WTC11 (cell line): ENCODE measurements around the gene SRR.

Experiments
- ATF2 ChIP-seq: sonication (generic); formaldehyde crosslinking; IDR thresholded peaks from 2 replicates; pipeline ENCODE4 v1.8.1; 2022; ENCODE audit warnings: low read depth, missing genetic modification reagents, borderline replicate concordance
- CTCF ChIP-seq: fragments of 200-600 bp; IDR thresholded peaks from 2 replicates; pipeline ENCODE4 v1.8.0; 2022; ENCODE audit warnings: antibody characterized with exemption
- GTF2I ChIP-seq: fragments of 250-450 bp; sonication (Bioruptor Pico); conservative IDR thresholded peaks from 2 replicates; pipeline ENCODE4 v1.4.0; 2021; ENCODE audit warnings: mild to moderate bottlenecking
- HMGXB4 ChIP-seq: sonication (generic); formaldehyde crosslinking; IDR thresholded peaks from 2 replicates; pipeline ENCODE4 v1.8.1; 2023; ENCODE audit warnings: mild to moderate bottlenecking, moderate library complexity, missing genetic modification reagents
- MXD4 ChIP-seq: fragments of 250-450 bp; sonication (Bioruptor Pico); IDR thresholded peaks from 2 replicates; pipeline ENCODE4 v1.8.0; 2021; ENCODE audit warnings: mild to moderate bottlenecking, moderate library complexity, borderline replicate concordance
- NR3C1 ChIP-seq: sonication (generic); formaldehyde crosslinking; conservative IDR thresholded peaks from 2 replicates; pipeline ENCODE4 v1.8.1; 2023; ENCODE audit warnings: low read depth, mild to moderate bottlenecking, missing genetic modification reagents
- SP1 ChIP-seq: sonication (generic); formaldehyde crosslinking; conservative IDR thresholded peaks from 2 replicates; pipeline ENCODE4 v1.8.1; 2022; ENCODE audit warnings: missing genetic modification reagents
- TEAD4 ChIP-seq: sonication (generic); formaldehyde crosslinking; IDR thresholded peaks from 2 replicates; pipeline ENCODE4 v1.8.0; 2022; ENCODE audit warnings: mild to moderate bottlenecking, missing genetic modification reagents
- USF2 ChIP-seq: sonication (generic); formaldehyde crosslinking; IDR thresholded peaks from 2 replicates; pipeline ENCODE4 v1.8.1; 2023; ENCODE audit warnings: mild to moderate bottlenecking, missing genetic modification reagents, moderate library complexity
- ZNF138 ChIP-seq: sonication (generic); formaldehyde crosslinking; conservative IDR thresholded peaks from 2 replicates; pipeline ENCODE4 v1.8.1; 2022; ENCODE audit warnings: mild to moderate bottlenecking, moderate library complexity, missing genetic modification reagents
- ZNF232 ChIP-seq: sonication (generic); formaldehyde crosslinking; IDR thresholded peaks from 2 replicates; pipeline ENCODE4 v1.8.0; 2022; ENCODE audit warnings: mild to moderate bottlenecking, missing genetic modification reagents
- TF ChIP-seq, protein P1 (sequence below): sonication (generic); formaldehyde crosslinking; IDR thresholded peaks from 2 replicates; pipeline ENCODE4 v1.8.1; 2023; ENCODE audit warnings: mild to moderate bottlenecking, missing genetic modification reagents, borderline replicate concordance
- TF ChIP-seq, protein P2 (sequence below): sonication (generic); formaldehyde crosslinking; conservative IDR thresholded peaks from 2 replicates; pipeline ENCODE4 v1.8.1; 2023; ENCODE audit warnings: mild to moderate bottlenecking, low read depth, missing genetic modification reagents, moderate library complexity

GRCh38 chr17:2369039-2369438 lies 65.3 kb downstream of the SRR start:
- no peak for TF ChIP-seq CTCF
- TF ChIP-seq NR3C1 (CRISPR knock-in tag) = no peak
- no peak for TF ChIP-seq ZNF138 (CRISPR knock-in tag)
- no peak for TF ChIP-seq HMGXB4
- TF ChIP-seq MXD4 = no peak
- TF ChIP-seq USF2 (CRISPR knock-in tag) = no peak
- TF ChIP-seq TEAD4 = no peak
- TF ChIP-seq GTF2I (CRISPR knock-in tag) = no peak
- TF ChIP-seq ATF2 (CRISPR knock-in tag) = no peak
- TF ChIP-seq, protein P1, sequence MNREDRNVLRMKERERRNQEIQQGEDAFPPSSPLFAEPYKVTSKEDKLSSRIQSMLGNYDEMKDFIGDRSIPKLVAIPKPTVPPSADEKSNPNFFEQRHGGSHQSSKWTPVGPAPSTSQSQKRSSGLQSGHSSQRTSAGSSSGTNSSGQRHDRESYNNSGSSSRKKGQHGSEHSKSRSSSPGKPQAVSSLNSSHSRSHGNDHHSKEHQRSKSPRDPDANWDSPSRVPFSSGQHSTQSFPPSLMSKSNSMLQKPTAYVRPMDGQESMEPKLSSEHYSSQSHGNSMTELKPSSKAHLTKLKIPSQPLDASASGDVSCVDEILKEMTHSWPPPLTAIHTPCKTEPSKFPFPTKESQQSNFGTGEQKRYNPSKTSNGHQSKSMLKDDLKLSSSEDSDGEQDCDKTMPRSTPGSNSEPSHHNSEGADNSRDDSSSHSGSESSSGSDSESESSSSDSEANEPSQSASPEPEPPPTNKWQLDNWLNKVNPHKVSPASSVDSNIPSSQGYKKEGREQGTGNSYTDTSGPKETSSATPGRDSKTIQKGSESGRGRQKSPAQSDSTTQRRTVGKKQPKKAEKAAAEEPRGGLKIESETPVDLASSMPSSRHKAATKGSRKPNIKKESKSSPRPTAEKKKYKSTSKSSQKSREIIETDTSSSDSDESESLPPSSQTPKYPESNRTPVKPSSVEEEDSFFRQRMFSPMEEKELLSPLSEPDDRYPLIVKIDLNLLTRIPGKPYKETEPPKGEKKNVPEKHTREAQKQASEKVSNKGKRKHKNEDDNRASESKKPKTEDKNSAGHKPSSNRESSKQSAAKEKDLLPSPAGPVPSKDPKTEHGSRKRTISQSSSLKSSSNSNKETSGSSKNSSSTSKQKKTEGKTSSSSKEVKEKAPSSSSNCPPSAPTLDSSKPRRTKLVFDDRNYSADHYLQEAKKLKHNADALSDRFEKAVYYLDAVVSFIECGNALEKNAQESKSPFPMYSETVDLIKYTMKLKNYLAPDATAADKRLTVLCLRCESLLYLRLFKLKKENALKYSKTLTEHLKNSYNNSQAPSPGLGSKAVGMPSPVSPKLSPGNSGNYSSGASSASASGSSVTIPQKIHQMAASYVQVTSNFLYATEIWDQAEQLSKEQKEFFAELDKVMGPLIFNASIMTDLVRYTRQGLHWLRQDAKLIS (CRISPR knock-in tag) = no peak
- TF ChIP-seq, protein P2, sequence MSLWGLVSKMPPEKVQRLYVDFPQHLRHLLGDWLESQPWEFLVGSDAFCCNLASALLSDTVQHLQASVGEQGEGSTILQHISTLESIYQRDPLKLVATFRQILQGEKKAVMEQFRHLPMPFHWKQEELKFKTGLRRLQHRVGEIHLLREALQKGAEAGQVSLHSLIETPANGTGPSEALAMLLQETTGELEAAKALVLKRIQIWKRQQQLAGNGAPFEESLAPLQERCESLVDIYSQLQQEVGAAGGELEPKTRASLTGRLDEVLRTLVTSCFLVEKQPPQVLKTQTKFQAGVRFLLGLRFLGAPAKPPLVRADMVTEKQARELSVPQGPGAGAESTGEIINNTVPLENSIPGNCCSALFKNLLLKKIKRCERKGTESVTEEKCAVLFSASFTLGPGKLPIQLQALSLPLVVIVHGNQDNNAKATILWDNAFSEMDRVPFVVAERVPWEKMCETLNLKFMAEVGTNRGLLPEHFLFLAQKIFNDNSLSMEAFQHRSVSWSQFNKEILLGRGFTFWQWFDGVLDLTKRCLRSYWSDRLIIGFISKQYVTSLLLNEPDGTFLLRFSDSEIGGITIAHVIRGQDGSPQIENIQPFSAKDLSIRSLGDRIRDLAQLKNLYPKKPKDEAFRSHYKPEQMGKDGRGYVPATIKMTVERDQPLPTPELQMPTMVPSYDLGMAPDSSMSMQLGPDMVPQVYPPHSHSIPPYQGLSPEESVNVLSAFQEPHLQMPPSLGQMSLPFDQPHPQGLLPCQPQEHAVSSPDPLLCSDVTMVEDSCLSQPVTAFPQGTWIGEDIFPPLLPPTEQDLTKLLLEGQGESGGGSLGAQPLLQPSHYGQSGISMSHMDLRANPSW = no peak
- TF ChIP-seq SP1 (CRISPR knock-in tag) = no peak
- TF ChIP-seq ZNF232 (CRISPR knock-in tag) = no peak
